Suprapubic skin (tissue), 4 donors: ENCODE measurements around the gene AQP2. TPM values are rescaled to one million over a fixed set of nuclear protein-coding genes. Genes with fewer than 3 reads are reported as not detected.

Experiments used
- DNase-seq, 2 donors: peaks; one replicate each; pipeline ENCODE4 v3.0.0-alpha.2; 2019; ENCODE audit warnings: low spot score in 2 of 2
- H3K27ac ChIP-seq: fragments of 200-600 bp; sonication (generic); one replicate; pipeline ENCODE4 v1.5.1; 2019
- H3K27me3 ChIP-seq: fragments of 200-600 bp; sonication (generic); one replicate; pipeline ENCODE4 v1.5.1; 2019
- H3K36me3 ChIP-seq: fragments of 200-600 bp; sonication (generic); one replicate; pipeline ENCODE4 v1.5.1; 2019
- H3K4me1 ChIP-seq: fragments of 200-600 bp; sonication (generic); one replicate; pipeline ENCODE4 v1.5.1; 2019
- H3K4me3 ChIP-seq: fragments of 200-600 bp; sonication (generic); one replicate; pipeline ENCODE4 v1.5.1; 2019; ENCODE audit warnings: mild to moderate bottlenecking
- H3K9me3 ChIP-seq: fragments of 200-600 bp; sonication (generic); one replicate; pipeline ENCODE4 v1.5.1; 2019
- EP300 ChIP-seq: sonication (generic); formaldehyde crosslinking; IDR thresholded peaks from one replicate; pipeline ENCODE4 v1.6.1; 2017; ENCODE audit warnings: antibody characterized with exemption
- POLR2A ChIP-seq, 2 donors: fragments of 450-650 bp; IDR thresholded peaks; one replicate each; pipeline ENCODE4 v1.6.1; 2017; ENCODE audit warnings: antibody characterized with exemption in 2 of 2, mild to moderate bottlenecking in 2 of 2, moderate library complexity in 2 of 2
- POLR2AphosphoS5 ChIP-seq, 3 donors: sonication (generic); formaldehyde crosslinking; IDR thresholded peaks; one replicate each; pipeline ENCODE4 v1.6.1; 2017; ENCODE audit warnings: antibody characterized with exemption in 3 of 3
- WGBS: methylation state at CpG from one replicate; pipeline ENCODE4 v1.1.5; 2018; 5-methylcytosine and 5-hydroxymethylcytosine counted together
- total RNA-seq, 4 donors: library from RNA; depleted of rRNA; stranded (reverse); fragments of >200 nt; gene quantifications; one replicate each; pipeline ENCODE4 v1.1.0, GENCODE V29; 2016
- TF ChIP-seq, protein P1 (sequence below), 2 donors: fragments of 200-600 bp in 1 of 2; fragments of 450-650 bp in 1 of 2; sonication (generic) in 1 of 2; IDR thresholded peaks; one replicate each; pipeline ENCODE4 v1.5.1; 2016 to 2019; ENCODE audit warnings: antibody characterized with exemption in 2 of 2, mild to moderate bottlenecking in 1 of 2, moderate library complexity in 1 of 2

Gene AQP2
- total RNA-seq, 4 donors from 2014 or later: 0.15 TPM; not detected in 3

DNA sequence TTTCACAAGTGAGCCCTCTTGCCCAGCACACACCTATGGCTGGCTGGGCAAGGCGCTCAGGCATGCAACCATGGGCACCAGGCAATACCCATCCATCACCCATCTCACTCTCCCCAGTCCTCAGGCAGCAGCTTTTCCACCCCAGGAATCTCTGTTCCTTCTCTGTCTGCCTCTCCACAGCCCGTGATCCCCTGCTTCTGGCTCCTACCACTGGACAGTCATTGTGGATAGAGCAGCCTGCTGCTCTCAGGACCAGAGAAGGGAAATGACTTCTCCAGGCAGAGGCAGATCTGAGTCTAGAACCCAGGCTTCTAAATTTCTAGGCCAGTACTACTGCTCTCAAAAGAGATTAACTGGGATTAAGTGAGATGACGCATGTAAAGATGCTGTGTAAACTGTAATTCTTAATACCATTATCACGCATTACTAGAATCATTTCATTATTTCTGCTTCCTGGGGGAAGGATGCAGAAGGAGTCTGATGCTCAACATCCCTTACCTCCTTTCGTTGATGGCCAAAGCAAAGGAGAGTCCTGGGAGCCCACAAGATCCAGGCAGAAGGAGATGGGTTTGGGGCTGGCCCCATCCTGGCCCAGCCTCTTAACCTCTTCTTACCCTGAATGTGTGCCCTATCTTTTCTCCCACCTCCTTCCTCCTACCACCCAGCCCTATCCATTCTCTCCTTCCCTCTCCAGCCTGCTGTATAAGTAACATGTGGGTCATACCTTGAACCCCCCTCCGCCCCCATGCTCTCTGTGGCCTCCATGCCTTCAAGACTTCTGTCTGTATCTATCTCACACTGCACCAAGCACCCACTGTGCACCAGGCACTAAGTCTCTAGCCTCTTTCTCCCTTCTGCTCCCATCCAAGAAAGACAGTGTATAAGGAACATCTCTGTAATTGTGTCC lies 6.4 kb downstream of the AQP2 start:
- Histone ChIP-seq H3K4me1 (peaks cover 20% of the 10 kb centered on the region), H3K4me3 (no peak overlapping the region), H3K36me3 (no peaks in the 10 kb centered on the region), H3K9me3 (no peaks in the 10 kb centered on the region), H3K27me3 (peaks cover 64% of the 10 kb centered on the region), H3K27ac (no peak overlapping the region)
- DNase-seq: no peak
- 85% methylated on average over 5 of the region's 6 CpGs for WGBS
- TF ChIP-seq, protein P1, sequence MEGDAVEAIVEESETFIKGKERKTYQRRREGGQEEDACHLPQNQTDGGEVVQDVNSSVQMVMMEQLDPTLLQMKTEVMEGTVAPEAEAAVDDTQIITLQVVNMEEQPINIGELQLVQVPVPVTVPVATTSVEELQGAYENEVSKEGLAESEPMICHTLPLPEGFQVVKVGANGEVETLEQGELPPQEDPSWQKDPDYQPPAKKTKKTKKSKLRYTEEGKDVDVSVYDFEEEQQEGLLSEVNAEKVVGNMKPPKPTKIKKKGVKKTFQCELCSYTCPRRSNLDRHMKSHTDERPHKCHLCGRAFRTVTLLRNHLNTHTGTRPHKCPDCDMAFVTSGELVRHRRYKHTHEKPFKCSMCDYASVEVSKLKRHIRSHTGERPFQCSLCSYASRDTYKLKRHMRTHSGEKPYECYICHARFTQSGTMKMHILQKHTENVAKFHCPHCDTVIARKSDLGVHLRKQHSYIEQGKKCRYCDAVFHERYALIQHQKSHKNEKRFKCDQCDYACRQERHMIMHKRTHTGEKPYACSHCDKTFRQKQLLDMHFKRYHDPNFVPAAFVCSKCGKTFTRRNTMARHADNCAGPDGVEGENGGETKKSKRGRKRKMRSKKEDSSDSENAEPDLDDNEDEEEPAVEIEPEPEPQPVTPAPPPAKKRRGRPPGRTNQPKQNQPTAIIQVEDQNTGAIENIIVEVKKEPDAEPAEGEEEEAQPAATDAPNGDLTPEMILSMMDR (IDR thresholded peaks at IDR 0.05): no peak
- TF ChIP-seq POLR2A (IDR thresholded peaks at IDR 0.05) (no peak), EP300 (no peak), POLR2AphosphoS5 (IDR thresholded peaks at IDR 0.05) (no peak)

DNA sequence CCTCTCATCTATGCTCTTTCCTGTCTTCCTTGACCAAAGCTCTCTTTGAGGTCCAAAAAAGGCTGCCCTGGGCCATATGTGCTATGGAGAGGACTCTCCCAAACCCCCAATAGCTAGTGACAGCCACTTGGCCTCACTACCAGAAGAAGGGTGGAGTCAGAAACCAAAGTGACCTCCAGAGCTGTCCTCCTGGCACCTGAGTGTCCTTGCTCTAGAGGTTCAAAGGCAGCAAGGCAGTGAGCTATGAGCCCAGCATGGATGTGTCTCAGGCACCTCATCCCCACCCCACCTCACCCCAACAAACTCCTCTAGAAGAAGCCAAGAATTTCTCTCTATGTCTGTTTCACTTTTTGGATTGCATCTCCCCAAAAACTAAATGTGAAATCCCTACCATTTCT lies 7.0 kb downstream of the AQP2 start:
- no peaks in the 10 kb centered on the region for H3K9me3 ChIP-seq
- DNase-seq: no peak
- TF ChIP-seq POLR2A (IDR thresholded peaks at IDR 0.05) (no peak), EP300 (no peak), POLR2AphosphoS5 (IDR thresholded peaks at IDR 0.05) (no peak)
- TF ChIP-seq, protein P1 (IDR thresholded peaks at IDR 0.05): no peak
- H3K27ac ChIP-seq: no peak overlapping the region
- H3K4me3 ChIP-seq: no peak overlapping the region
- H3K27me3 ChIP-seq: peaks cover 67% of the 10 kb centered on the region
- no peaks in the 10 kb centered on the region for H3K36me3 ChIP-seq
- H3K4me1 ChIP-seq: peaks cover 24% of the 10 kb centered on the region

DNA sequence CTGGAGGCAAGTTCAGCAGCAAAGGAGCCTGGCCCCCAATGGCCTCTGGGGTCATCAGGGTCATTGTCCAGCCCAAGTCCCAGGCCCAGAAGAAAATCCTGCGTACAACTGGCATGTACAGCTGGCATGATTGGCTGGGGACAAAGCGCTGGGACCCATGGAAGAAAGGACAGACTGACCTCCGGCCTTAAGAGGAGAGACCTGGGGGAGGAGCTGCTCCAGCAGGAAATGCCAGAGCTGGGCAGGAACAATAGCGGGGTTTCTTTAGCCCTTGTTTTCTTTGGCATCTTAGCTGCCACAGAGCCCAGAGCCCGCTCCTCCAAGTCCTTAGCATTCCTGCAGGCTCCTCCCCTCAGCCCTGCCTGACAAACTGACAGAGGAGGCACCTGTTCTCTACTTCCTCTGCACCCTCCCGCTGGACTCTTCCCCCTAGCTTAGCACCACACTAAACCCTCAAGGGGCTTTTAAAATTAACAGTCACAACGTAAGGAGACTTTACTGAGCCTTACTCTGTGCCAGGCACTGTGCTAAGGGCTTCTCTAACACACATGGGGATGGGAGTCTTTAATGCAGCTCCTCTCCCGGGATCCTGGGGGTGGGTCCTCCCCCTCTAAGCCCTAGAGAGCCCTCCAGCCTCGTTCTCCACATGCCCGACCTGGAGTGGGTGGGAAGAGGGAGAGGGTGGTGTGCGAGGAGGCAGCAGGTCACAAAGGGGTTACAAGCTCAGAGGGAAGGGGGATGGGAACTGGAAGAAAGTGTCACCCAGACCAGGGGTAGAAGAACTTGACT lies 9.3 kb downstream of the AQP2 start:
- TF ChIP-seq, protein P1 (IDR thresholded peaks at IDR 0.05): no peak
- TF ChIP-seq EP300: no peak
- TF ChIP-seq POLR2AphosphoS5 (IDR thresholded peaks at IDR 0.05): no peak
- no peak for TF ChIP-seq POLR2A (IDR thresholded peaks at IDR 0.05)
- no peaks in the 10 kb centered on the region for H3K9me3 ChIP-seq
- no peaks in the 10 kb centered on the region for H3K36me3 ChIP-seq
- H3K27ac ChIP-seq: peak overlapping the region; percentile 54
- DNase-seq: no peak
- H3K4me3 ChIP-seq: no peak overlapping the region
- H3K27me3 ChIP-seq: peaks cover 57% of the 10 kb centered on the region
- peaks cover 29% of the 10 kb centered on the region for H3K4me1 ChIP-seq
- WGBS: 45% methylated on average over 11 of the region's 11 CpGs

DNA sequence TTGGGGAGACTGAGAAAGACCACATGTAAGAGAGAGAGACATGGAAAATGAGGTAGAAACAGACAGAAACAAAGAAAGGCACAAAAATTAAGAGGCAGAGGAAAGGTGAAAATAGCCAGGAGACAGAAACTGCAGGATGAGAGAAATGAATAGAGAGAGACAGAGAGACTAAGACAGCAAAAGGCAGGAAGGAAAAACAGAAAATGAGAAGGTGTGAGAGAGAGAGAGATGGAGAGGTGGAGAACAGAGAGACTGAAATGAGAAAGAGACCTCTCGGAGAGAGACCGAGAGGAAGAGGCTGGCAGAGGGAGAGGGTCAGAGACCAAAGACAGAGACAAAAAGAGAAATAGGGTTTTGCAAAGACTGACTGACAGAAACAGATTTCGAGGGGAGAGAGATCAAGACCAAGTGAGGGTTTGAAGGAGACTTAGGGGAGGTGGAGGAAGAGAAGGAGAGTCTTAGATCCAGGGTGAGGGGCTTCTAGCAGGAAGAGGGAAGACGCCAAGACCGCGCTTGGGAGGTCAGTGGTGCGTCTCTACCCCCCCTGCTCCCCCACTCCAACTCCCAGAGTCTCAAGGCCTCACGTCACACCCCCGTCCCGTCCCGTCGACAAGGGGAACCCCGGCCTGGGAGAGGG lies 10.1 kb downstream of the AQP2 start:
- Histone ChIP-seq H3K4me1 (peaks cover 21% of the 10 kb centered on the region), H3K27me3 (peaks cover 52% of the 10 kb centered on the region)
- 52% methylated on average over 13 of the region's 13 CpGs for WGBS

More for the DNA sequence above, 10.1 kb downstream of the AQP2 start:
- peak overlapping the region; percentile 48 for H3K4me3 ChIP-seq
- H3K9me3 ChIP-seq: no peaks in the 10 kb centered on the region
- TF ChIP-seq, protein P1 (IDR thresholded peaks at IDR 0.05): no peak
- TF ChIP-seq POLR2A (IDR thresholded peaks at IDR 0.05): no peak
- no peak for TF ChIP-seq EP300
- no peak for TF ChIP-seq POLR2AphosphoS5 (IDR thresholded peaks at IDR 0.05)
- no peaks in the 10 kb centered on the region for H3K36me3 ChIP-seq
- H3K27ac ChIP-seq: peak overlapping the region; percentile 69
- DNase-seq: no peak
